Stimulated activated CD4-positive, alpha-beta T cell treated with anti-CD3 and anti-CD28 coated beads, Interleukin-2, amount 100 ng/mL, for 24 hours (primary cell): Measurements from ENCODE around the gene FAM117B.
"Not testable (repeated sequence)": the region's sequence is repeated elsewhere in the genome, so short reads cannot be mapped to it uniquely, and the experiment has no call there.

ENCODE experiments used
- DNase-seq, 2 donors: peaks; one replicate each; pipeline ENCODE4 v3.0.0-alpha.2; 2020

FAM117B gene

GRCh38 chr2:202763916-202764315, 129.1 kb downstream of the FAM117B start:
- DNase-seq = no peak

GRCh38 chr2:202764991-202765390, 130.2 kb downstream of the FAM117B start:
- DNase-seq = no peak

- DNase-seq = no peak
Observed at GRCh38 chr2:202765436-202765835, 130.7 kb downstream of the FAM117B start.

DNA sequence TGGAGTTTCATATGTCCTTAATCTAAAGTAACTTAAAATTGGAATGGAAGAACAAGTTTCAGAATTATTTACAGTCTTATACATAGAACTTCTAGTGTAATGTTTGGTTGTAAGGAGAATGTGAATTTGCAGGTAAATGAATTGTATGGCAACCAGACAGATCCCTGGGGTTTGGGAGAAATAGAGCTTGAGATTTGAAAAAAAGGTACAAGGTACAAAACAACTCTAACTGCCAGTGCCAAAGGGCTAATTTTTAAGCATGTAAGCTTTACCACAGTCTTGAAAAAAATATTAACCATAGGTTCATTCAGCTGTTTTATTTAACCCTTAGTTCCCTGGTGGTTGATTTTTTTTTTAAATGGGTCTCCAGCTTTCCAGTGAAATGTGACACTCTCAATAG, 133.5 kb downstream of the FAM117B start:
- no peak for DNase-seq

- no peak for DNase-seq
Observed at GRCh38 chr2:202769201-202769600, 134.4 kb downstream of the FAM117B start.

GRCh38 chr2:202771336-202771735, 136.6 kb downstream of the FAM117B start:
- no peak for DNase-seq

- no peak for DNase-seq
Observed at GRCh38 chr2:202771741-202772460, 137.1 kb downstream of the FAM117B start.

GRCh38 chr2:202773301-202773973, 138.7 kb downstream of the FAM117B start:
- no peak for DNase-seq

GRCh38 chr2:202774104-202774503, 139.3 kb downstream of the FAM117B start:
- no peak for DNase-seq

DNA sequence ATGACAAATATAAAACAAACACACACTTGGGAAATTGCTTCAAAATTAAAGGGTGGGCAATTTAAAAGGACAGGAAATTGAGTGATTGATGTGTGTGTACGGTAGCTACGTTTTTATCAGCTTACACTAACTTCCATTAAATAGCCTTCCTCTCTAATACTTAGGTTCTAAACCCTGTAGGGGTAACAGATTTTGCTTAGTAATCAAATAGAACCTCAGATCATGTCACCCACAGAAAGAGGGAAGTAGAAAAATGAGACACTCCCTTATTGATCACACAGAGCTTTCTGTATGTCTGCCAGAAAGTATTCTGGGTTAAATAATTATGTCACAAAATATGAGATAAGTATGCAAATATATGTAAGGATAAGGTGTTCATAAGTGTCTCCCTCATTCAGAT, 143.4 kb downstream of the FAM117B start:
- no peak for DNase-seq

DNA sequence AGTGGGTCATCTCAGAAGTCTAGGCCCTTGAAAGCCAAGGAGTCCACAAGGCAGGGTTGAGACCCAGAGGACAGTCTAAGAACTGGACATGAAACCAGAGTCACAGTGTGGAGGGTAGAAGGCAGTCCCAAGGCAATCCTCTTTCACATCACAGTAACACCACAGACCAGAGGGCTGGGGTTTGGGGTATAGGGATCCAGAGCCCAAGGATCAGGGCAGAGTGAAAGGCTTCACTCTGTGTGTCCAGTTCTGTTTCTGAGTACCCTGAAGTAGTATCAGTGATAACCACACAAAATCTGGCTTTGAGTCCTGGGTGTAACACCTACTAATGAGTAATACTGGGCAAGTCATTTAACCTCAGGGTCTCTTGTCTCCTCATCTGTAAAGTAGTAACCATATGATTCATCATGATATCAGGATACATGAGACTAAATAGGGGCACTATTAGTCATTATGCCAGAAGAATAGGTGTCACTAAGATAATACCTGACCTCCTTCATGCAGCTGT, 145.8 kb downstream of the FAM117B start:
- DNase-seq = peak in 1 of 2 donors; percentile 5

DNA sequence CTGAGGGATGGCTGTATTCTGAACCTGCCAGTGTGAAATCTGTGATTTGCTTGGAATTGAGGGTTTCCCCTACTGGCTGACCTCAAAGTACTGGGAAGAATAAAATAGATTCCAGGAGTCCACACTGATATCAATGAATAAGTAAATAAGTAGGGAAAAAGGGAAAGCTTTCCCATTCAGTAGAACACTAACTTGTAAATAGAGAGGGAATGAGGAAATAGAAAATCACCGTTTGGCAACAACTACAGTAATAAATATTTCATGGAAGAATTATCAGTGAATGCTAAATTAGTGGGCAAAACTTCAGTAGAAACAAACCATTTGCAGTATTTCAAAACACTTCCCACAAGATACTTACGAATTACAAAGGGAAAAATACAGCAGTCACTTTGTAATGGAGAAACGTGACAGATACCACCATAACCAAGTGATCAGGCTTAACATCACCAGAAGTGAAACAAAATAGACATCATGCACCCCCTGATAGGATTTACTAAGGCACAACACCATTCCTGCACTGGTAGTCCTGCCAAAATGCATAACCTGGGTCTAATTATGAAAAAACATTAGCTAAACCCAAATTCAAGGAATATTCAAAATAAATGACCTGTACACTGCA, 148.3 kb downstream of the FAM117B start:
- DNase-seq = no peak

GRCh38 chr2:202786842-202787241, 152.1 kb downstream of the FAM117B start:
- no peak for DNase-seq

GRCh38 chr2:202790676-202791075, 155.9 kb downstream of the FAM117B start:
- DNase-seq = no peak

- no peak for DNase-seq
Observed at GRCh38 chr2:202797944-202798343, 163.2 kb downstream of the FAM117B start.

GRCh38 chr2:202805911-202806310, 171.1 kb downstream of the FAM117B start:
- DNase-seq = not testable (repeated sequence)

DNA sequence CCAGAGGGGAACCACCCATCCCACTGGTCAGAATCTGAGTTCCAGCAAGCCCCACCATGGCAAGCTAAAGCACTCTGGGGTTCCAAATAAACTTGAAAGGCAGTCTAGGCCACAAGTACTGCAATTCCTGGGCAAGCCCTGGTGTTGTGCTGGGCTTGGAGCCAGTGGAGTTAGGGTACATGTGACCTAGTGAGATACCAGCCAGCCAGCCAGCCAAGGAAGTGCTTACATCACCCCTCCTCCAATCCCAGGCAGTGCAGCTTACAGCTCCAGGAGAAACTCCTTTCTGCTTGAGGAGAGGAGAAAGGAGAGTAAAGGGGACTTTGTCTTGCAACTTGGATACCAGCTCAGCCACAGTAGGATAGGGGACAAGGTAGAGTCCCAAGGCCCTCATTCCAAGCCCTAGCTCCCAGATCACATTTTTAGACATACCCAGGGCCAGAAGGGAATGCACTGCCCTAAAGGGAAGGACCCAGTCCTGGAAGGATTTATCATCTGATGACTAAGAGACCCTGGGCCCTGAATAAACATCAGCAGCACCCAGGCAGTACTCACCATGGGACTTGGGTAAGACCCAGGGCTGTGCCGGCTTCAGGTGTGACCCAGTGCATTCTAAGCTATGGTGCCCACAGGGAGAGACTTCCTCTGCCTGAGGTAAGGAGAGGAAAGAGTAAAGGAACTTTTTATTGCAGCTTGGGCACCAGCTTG, 172.8 kb downstream of the FAM117B start:
- DNase-seq = not testable (repeated sequence)

- DNase-seq = no peak
Observed at GRCh38 chr2:202808754-202809153, 174.0 kb downstream of the FAM117B start.

- no peak for DNase-seq
Observed at GRCh38 chr2:202813387-202813786, 178.6 kb downstream of the FAM117B start.

DNA sequence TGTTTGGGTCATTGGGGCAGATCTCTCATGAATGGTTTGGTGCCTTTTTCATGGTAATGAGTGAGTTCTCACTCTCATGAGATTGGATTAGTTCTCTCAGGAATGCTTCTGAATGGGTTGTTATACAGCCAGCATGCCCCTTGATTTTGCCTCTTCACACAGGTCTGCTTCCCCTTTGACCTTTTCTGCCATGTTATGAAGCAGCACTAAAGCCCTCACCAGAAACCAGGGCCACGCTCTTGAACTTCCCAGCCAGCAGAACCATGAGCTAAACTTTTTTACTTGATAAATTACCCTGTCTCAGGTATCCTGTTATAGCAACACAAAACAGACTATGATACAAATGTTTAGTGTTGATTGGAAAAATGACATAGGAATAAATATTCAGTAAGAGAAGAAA, 179.5 kb downstream of the FAM117B start:
- DNase-seq = no peak

GRCh38 chr2:202815548-202816360, 181.0 kb downstream of the FAM117B start:
- no peak for DNase-seq

- no peak for DNase-seq
Observed at GRCh38 chr2:202817771-202818170, 183.0 kb downstream of the FAM117B start.
